HCT116 (cell line): Measurements from ENCODE around the gene DNMT1. TPM values are rescaled to one million over a fixed set of nuclear protein-coding genes. Genes with fewer than 3 reads are reported as not detected.
A peak's percentile ranks its signal among the peaks of the same experiment; 100 is the strongest.

Source experiments
- ATAC-seq: fragments of 200-7000 bp; cut with Tn5 transposase; 2 replicates; pipeline ENCODE4 v1.9.1; 2020; ENCODE audit warnings: mild to moderate bottlenecking, moderate library complexity
- BruUV-seq: library from RNA; stranded (reverse); fragments of 400-500 nt; replicated peaks from 2 replicates; lab custom pipeline; 2021; lab: Mats Ljungman, UMichigan
- CTCF ChIA-PET: fragments of 300-600 bp; sonication (Branson Sonifier 250); formaldehyde crosslinking; loops from one replicate; lab custom pipeline; 2021; ENCODE audit warnings: antibody characterized with exemption; lab: Charles Lee
- POLR2A ChIA-PET: fragments of 300-600, 350-600 bp; sonication (Branson Sonifier 250); formaldehyde crosslinking; loops from one replicate; lab custom pipeline; 2021; ENCODE audit warnings: antibody characterized with exemption; lab: Charles Lee
- RAD21 ChIA-PET, 2 experiments: fragments of 300-600 bp; sonication (Branson Sonifier 250); formaldehyde crosslinking; loops; one replicate each; lab custom pipeline; 2023; ENCODE audit warnings: low total read pairs in 2 of 2; ENCODE audit not compliant: uncharacterized antibody in 2 of 2, unreplicated experiment in 2 of 2, low non-redundant PET in 1 of 2; lab: Charles Lee
- DNase-seq: peaks from one replicate; pipeline ENCODE4 v3.0.0-alpha.2; 2010; ENCODE audit warnings: low read depth, low spot score
- H2AFZ ChIP-seq: fragments of 200-600 bp; shearing (Covaris generic), sonication (generic); 2 replicates; pipeline ENCODE4 v1.6.1; 2017; ENCODE audit warnings: low read depth, mixed run types, mixed read lengths, antibody characterized with exemption, low read length; ENCODE audit not compliant: poor library complexity, severe bottlenecking
- H3K27ac ChIP-seq: 2 replicates; pipeline ENCODE4 v1.5.1; 2012; ENCODE audit warnings: low read depth, low read length
- H3K27me3 ChIP-seq: fragments of 200-600 bp; sonication (generic); 2 replicates; pipeline ENCODE4 v1.6.1; 2016; ENCODE audit warnings: mixed run types, low read length, mixed read lengths; ENCODE audit not compliant: insufficient read depth
- H3K36me3 ChIP-seq, 2 experiments: fragments of 200-500 bp in 1 of 2; fragments of 200-600 bp in 1 of 2; sonication (Bioruptor generic) in 1 of 2; sonication (generic) in 1 of 2; 2 replicates each; pipeline versions ENCODE4 v1.5.1 to v1.6.1; 2014 to 2016; ENCODE audit warnings: low read length in 2 of 2, inconsistent platforms in 1 of 2, mixed read lengths in 1 of 2, mixed run types in 1 of 2; ENCODE audit not compliant: insufficient read depth in 2 of 2, control insufficient read depth in 1 of 2
- H3K4me1 ChIP-seq, 2 experiments: fragments of 200-600 bp in 1 of 2; sonication (generic) in 1 of 2; 2 replicates each; pipeline versions ENCODE4 v1.5.1 to v1.6.1; 2012 to 2017; ENCODE audit warnings: low read length in 2 of 2, inconsistent platforms in 1 of 2, mild to moderate bottlenecking in 1 of 2, mixed read lengths in 1 of 2, mixed run types in 1 of 2, moderate library complexity in 1 of 2; ENCODE audit not compliant: insufficient read depth in 2 of 2, control insufficient read depth in 1 of 2
- H3K4me2 ChIP-seq: fragments of 200-600 bp; sonication (generic); 2 replicates; pipeline ENCODE4 v1.6.1; 2017; ENCODE audit warnings: mixed run types, low read length, mixed read lengths
- H3K4me3 ChIP-seq, 2 experiments: fragments of 200-600 bp in 1 of 2; sonication (generic) in 1 of 2; replicated peaks in 1 of 2; 2 replicates each; pipeline ENCODE4 v1.5.1; 2011 to 2016; ENCODE audit warnings: low read length in 2 of 2, control low read depth in 1 of 2, low read depth in 1 of 2, mild to moderate bottlenecking in 1 of 2, mixed read lengths in 1 of 2, mixed run types in 1 of 2
- H3K79me2 ChIP-seq: fragments of 200-600 bp; sonication (generic); 2 replicates; pipeline ENCODE4 v1.6.1; 2017; ENCODE audit warnings: mild to moderate bottlenecking, mixed run types, low read length, moderate library complexity, mixed read lengths; ENCODE audit not compliant: insufficient read depth
- H3K9ac ChIP-seq: fragments of 200-600 bp; sonication (generic); 2 replicates; pipeline ENCODE4 v1.6.1; 2016; ENCODE audit warnings: low read length, mixed read lengths
- H3K9me2 ChIP-seq: fragments of 200-600 bp; sonication (generic), shearing (Covaris generic); 2 replicates; pipeline ENCODE4 v1.6.1; 2017; ENCODE audit warnings: mixed run types, mild to moderate bottlenecking, moderate library complexity; ENCODE audit not compliant: insufficient read depth
- H3K9me3 ChIP-seq, 2 experiments: fragments of 200-500 bp in 1 of 2; fragments of 200-600 bp in 1 of 2; sonication (Bioruptor generic) in 1 of 2; sonication (generic) in 1 of 2; 2 replicates each; pipeline ENCODE4 v1.6.1; 2014 to 2017; ENCODE audit warnings: low read length in 2 of 2, mixed read lengths in 2 of 2, inconsistent platforms in 1 of 2, low read depth in 1 of 2, mild to moderate bottlenecking in 1 of 2, mixed run types in 1 of 2, moderate library complexity in 1 of 2; ENCODE audit not compliant: control insufficient read depth in 1 of 2, insufficient read depth in 1 of 2
- H4K20me1 ChIP-seq: fragments of 200-600 bp; sonication (generic), shearing (Covaris generic); 2 replicates; pipeline ENCODE4 v1.6.1; 2017; ENCODE audit warnings: mixed run types, mild to moderate bottlenecking, moderate library complexity; ENCODE audit not compliant: insufficient read depth
- EGR1 ChIP-seq: IDR thresholded peaks from 2 replicates; pipeline ENCODE4 v1.6.1; 2012; ENCODE audit warnings: low read depth
- EZH2phosphoT487 ChIP-seq: fragments of 200-600 bp; IDR thresholded peaks from 2 replicates; pipeline ENCODE4 v1.6.1; 2018; ENCODE audit warnings: antibody characterized with exemption, borderline replicate concordance
- FOSL1 ChIP-seq: IDR thresholded peaks from 2 replicates; pipeline ENCODE4 v1.6.1; 2012; ENCODE audit warnings: low read depth
- JUND ChIP-seq: IDR thresholded peaks from 2 replicates; pipeline ENCODE4 v1.6.1; 2012
- MAX ChIP-seq: IDR thresholded peaks from 2 replicates; pipeline ENCODE4 v1.6.1; 2012
- POLR2AphosphoS5 ChIP-seq: IDR thresholded peaks from 2 replicates; pipeline ENCODE4 v1.6.1; 2011; ENCODE audit warnings: mild to moderate bottlenecking, low read depth, low read length, moderate library complexity
- RAD21 ChIP-seq: IDR thresholded peaks from 2 replicates; pipeline ENCODE4 v1.6.1; 2012; ENCODE audit warnings: low read depth, mild to moderate bottlenecking
- SIN3A ChIP-seq: IDR thresholded peaks from 2 replicates; pipeline ENCODE4 v1.6.1; 2012; ENCODE audit warnings: low read depth
- SP1 ChIP-seq: IDR thresholded peaks from 2 replicates; pipeline ENCODE4 v1.6.1; 2012; ENCODE audit warnings: low read depth
- SRF ChIP-seq: IDR thresholded peaks from 2 replicates; pipeline ENCODE4 v1.6.1; 2012; ENCODE audit warnings: low read depth
- YY1 ChIP-seq: IDR thresholded peaks from 2 replicates; pipeline ENCODE4 v1.6.1; 2011; ENCODE audit warnings: low read length, low read depth, moderate library complexity, mild to moderate bottlenecking; ENCODE audit not compliant: insufficient replicate concordance; ENCODE audit errors: extremely low read depth
- ZFX ChIP-seq: fragments of 450-650 bp; IDR thresholded peaks from 2 replicates; pipeline ENCODE4 v1.6.1; 2017
- intact Hi-C: fragments of 100-400 bp; cut with micrococcal nuclease; formaldehyde crosslinking; loops from 2 replicates; pipeline ENCODE4 v1.10.0; 2022
- total RNA-seq: library from RNA; stranded (reverse); gene quantifications from one replicate; pipeline ENCODE4 v1.2.1, GENCODE V29; 2021; ENCODE audit not compliant: unreplicated experiment
- TF ChIP-seq, protein P1 (sequence below): IDR thresholded peaks from 2 replicates; pipeline ENCODE4 v1.6.1; 2011; ENCODE audit warnings: mild to moderate bottlenecking, low read length, moderate library complexity; ENCODE audit not compliant: insufficient replicate concordance; ENCODE audit errors: extremely low read depth
- TF ChIP-seq, protein P2 (sequence below): IDR thresholded peaks from 2 replicates; pipeline ENCODE4 v1.6.1; 2012; ENCODE audit warnings: low read depth
- TF ChIP-seq, protein P3 (sequence below), 3 experiments: fragments of 200-600 bp in 1 of 3; sonication (generic) in 1 of 3; IDR thresholded peaks in 2 of 3; conservative IDR thresholded peaks in 1 of 3; 2 replicates each; pipeline ENCODE4 v1.5.1; 2012 to 2017; ENCODE audit warnings: low read depth in 2 of 3, low read length in 2 of 3, antibody characterized with exemption in 1 of 3, borderline replicate concordance in 1 of 3, control low read depth in 1 of 3, mild to moderate bottlenecking in 1 of 3, mixed read lengths in 1 of 3, mixed run types in 1 of 3, moderate library complexity in 1 of 3; ENCODE audit not compliant: insufficient read depth in 1 of 3

DNMT1 gene
- total RNA-seq, 1 experiment from 2014 or later, result 235 TPM

GRCh38 chr19:10230173-10230860, 35.6 kb upstream of the DNMT1 start:
- ATAC-seq (no peak), DNase-seq (no peak)
- no peaks in the 10 kb centered on the region for H3K9me3 ChIP-seq

More at GRCh38 chr19:10230173-10230860, 35.6 kb upstream of the DNMT1 start:
- Histone ChIP-seq H3K27ac (peak overlapping the region; percentile 85; the same call in 1 of the 2 replicates), H3K9ac (peak overlapping the region; percentile 95), H3K9me2 (no peaks in the 10 kb centered on the region), H2AFZ (peak overlapping the region; percentile 32), H3K27me3 (no peaks in the 10 kb centered on the region), H3K4me1 (peaks cover 4 to 32% of the 10 kb centered on the region in 2 experiments; a peak in 3 of 4 replicates), H3K4me2 (peak overlapping the region; percentile 99), H3K4me3 (peak overlapping the region; percentile 78 to 83), H4K20me1 (no peaks in the 10 kb centered on the region), H3K79me2 (peaks cover 6% of the 10 kb centered on the region; the same call in 1 of the 2 replicates), H3K36me3 (no peaks in the 10 kb centered on the region)
- intact Hi-C loops, result no loop called here
- RAD21 ChIA-PET, result interaction anchor here in 1 of 2 experiments (0.5 kb wide), 1 partner anchor 29 kb away, joined by 6 read pairs; no protein-coding TSS in a partner anchor
- POLR2A ChIA-PET, result no interaction called here
- BruUV-seq, result TSS peak; percentile 47
- CTCF ChIA-PET, result no interaction called here
- TF ChIP-seq RAD21, result no peak
- TF ChIP-seq SIN3A, result no peak
- no peak for TF ChIP-seq POLR2AphosphoS5
- no peak for TF ChIP-seq YY1
- TF ChIP-seq, protein P1, sequence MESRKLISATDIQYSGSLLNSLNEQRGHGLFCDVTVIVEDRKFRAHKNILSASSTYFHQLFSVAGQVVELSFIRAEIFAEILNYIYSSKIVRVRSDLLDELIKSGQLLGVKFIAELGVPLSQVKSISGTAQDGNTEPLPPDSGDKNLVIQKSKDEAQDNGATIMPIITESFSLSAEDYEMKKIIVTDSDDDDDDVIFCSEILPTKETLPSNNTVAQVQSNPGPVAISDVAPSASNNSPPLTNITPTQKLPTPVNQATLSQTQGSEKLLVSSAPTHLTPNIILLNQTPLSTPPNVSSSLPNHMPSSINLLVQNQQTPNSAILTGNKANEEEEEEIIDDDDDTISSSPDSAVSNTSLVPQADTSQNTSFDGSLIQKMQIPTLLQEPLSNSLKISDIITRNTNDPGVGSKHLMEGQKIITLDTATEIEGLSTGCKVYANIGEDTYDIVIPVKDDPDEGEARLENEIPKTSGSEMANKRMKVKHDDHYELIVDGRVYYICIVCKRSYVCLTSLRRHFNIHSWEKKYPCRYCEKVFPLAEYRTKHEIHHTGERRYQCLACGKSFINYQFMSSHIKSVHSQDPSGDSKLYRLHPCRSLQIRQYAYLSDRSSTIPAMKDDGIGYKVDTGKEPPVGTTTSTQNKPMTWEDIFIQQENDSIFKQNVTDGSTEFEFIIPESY, result no peak
- no peak for TF ChIP-seq JUND
- TF ChIP-seq FOSL1, result no peak
- no peak for TF ChIP-seq SRF
- TF ChIP-seq EGR1, result no peak
- no peak for TF ChIP-seq SP1
- TF ChIP-seq MAX, result no peak
- no peak for TF ChIP-seq EZH2phosphoT487
- TF ChIP-seq, protein P2, sequence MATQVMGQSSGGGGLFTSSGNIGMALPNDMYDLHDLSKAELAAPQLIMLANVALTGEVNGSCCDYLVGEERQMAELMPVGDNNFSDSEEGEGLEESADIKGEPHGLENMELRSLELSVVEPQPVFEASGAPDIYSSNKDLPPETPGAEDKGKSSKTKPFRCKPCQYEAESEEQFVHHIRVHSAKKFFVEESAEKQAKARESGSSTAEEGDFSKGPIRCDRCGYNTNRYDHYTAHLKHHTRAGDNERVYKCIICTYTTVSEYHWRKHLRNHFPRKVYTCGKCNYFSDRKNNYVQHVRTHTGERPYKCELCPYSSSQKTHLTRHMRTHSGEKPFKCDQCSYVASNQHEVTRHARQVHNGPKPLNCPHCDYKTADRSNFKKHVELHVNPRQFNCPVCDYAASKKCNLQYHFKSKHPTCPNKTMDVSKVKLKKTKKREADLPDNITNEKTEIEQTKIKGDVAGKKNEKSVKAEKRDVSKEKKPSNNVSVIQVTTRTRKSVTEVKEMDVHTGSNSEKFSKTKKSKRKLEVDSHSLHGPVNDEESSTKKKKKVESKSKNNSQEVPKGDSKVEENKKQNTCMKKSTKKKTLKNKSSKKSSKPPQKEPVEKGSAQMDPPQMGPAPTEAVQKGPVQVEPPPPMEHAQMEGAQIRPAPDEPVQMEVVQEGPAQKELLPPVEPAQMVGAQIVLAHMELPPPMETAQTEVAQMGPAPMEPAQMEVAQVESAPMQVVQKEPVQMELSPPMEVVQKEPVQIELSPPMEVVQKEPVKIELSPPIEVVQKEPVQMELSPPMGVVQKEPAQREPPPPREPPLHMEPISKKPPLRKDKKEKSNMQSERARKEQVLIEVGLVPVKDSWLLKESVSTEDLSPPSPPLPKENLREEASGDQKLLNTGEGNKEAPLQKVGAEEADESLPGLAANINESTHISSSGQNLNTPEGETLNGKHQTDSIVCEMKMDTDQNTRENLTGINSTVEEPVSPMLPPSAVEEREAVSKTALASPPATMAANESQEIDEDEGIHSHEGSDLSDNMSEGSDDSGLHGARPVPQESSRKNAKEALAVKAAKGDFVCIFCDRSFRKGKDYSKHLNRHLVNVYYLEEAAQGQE, result no peak
- TF ChIP-seq, protein P3, sequence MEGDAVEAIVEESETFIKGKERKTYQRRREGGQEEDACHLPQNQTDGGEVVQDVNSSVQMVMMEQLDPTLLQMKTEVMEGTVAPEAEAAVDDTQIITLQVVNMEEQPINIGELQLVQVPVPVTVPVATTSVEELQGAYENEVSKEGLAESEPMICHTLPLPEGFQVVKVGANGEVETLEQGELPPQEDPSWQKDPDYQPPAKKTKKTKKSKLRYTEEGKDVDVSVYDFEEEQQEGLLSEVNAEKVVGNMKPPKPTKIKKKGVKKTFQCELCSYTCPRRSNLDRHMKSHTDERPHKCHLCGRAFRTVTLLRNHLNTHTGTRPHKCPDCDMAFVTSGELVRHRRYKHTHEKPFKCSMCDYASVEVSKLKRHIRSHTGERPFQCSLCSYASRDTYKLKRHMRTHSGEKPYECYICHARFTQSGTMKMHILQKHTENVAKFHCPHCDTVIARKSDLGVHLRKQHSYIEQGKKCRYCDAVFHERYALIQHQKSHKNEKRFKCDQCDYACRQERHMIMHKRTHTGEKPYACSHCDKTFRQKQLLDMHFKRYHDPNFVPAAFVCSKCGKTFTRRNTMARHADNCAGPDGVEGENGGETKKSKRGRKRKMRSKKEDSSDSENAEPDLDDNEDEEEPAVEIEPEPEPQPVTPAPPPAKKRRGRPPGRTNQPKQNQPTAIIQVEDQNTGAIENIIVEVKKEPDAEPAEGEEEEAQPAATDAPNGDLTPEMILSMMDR (IDR thresholded peaks at IDR 0.05 in 2 of 3, conservative IDR thresholded peaks at IDR 0.05 in 1 of 3; ENCODE audit: borderline replicate concordance in 1 of 3, insufficient read depth in 1 of 3, low read depth in 2 of 3, low read length in 2 of 3), result no peak
- TF ChIP-seq ZFX, result no peak
